HG03521 (cell line): ENCODE results near the gene PSMC1.

ENCODE experiments used
- ATAC-seq: cut with Tn5 transposase; IDR thresholded peaks from one replicate; pipeline ENCODE4 v1.9.1; 2021; ENCODE audit warnings: mild to moderate bottlenecking, moderate library complexity; ENCODE audit not compliant: unreplicated experiment

PSMC1 gene

DNA sequence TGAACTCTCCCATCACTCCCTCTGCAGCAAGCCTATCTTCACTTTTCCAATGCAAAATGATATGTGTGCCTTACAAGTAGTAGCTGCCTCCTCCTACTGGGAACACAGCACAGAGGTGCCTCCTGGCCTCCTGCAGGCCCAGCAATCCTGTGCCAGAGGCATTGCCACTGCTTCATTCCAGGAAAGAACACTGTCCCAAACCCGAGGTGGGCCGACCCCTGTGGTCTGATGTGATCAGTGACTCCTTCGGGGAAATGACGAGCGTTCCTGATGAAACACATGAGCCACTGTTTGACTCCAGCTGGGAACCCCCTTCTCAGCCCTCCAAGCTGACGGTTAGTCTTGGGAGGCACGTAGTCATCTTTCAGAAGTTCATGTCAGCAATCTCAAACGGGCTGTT lies 19.5 kb downstream of the PSMC1 start:
- no peak for ATAC-seq

DNA sequence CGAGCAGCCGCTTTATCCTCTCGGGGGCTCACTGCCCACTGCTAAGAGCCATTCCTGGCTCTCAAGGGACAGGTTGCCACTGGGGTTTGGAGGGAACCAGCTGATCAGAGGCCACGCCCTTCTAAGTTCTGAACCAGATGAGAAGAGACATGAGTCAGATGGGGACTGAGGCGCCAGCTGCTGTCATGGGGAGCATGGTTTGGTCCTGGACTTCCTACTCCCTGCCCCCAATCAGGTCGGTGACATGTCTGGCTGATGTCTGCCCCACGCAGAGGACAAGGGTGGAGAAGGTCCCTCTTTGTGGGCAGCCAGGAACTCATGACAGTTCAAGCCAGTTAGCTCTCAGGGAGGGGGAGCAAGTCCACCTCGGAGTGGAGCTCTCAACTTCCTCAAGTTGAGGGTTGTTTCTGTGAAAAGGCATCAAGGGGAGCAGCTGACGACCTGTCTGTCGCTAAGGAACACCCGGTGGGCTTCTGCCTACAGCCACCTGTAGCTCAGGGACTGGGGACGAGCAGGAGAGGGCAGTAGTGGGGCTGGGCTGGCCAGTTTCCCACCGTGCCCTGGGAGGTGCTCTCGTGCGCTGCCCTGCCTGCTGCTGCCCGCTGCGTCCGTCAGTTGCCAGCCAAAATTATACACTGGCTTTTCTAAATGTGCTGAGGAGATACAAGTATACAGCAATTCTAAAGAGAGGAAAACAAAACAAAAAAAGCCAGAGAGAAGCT lies 20.5 kb downstream of the PSMC1 start:
- ATAC-seq, result no peak

DNA sequence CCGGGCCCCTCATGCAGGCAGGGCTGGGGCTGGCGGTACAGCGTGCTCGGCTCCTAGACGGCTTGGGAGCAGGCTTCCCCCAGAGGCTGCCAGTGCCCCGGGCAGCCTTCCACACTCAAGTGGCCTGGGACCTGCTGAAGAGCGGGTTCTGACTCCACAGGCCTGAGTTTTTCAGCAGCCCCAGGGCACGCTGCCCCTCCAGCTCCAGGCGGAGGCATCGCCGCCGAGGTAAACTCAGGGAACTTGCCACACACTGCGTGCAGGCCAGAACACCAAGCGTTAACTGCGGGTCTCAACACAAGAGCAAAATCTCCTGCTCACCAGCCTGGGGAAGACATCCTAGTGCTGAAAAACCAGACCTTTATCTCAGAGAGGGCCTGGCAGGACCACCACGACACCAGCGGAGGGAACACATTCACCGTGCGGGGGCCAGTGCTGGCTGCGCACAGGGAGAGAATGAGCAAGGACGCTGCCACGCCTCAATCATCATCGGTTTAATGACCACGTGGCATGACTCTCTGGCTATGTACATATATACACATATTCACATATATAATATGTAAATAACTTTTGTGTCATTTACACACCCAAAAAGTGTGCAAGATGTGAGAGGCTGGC lies 21.3 kb downstream of the PSMC1 start:
- ATAC-seq, result no peak

DNA sequence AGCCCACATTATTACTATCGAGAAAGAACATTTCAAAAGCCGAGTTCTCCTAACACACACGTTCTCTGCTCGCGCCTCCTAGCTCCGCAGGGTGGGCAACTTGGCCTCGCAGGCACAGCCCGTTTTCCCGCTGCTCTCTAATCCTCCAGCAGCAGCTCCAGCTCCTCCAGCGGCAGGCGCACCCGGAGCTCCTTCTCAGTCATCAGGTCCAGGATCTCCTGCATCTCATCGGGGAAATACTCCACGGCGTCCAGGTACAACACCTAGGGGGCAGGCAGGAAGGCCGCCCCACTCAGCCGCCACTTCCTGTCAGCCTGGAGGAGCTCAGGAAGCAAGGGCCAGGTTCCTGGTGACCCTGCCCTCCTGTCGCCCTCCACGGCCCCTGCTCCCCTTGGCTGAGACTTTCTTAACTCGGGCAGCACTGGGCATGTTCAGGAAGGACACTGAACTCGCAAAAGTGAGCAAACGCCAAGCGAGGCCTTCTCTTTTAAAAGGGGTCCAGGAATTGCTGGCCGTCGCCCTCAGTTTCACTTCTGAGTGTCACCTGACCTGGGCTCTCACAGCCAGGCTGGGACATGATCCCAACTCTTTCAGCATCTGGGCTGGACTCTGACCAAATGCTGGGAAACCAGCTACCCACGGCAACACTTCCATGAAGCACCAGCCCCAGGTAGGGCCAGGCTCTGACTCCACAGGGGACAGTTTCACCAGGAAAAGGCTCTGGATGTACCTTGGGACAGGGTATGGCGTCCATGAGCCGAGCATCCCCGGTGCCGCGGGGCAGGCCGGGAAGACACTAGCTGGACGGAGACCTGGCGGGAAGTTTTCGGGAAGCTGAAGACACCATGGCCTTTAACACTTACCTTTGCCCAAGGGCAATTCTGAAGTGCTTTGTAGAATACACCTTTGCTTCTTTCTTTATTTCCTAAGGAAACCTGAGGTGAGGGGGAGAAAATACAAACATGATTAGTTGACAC lies 22.1 kb downstream of the PSMC1 start:
- ATAC-seq, result no peak

DNA sequence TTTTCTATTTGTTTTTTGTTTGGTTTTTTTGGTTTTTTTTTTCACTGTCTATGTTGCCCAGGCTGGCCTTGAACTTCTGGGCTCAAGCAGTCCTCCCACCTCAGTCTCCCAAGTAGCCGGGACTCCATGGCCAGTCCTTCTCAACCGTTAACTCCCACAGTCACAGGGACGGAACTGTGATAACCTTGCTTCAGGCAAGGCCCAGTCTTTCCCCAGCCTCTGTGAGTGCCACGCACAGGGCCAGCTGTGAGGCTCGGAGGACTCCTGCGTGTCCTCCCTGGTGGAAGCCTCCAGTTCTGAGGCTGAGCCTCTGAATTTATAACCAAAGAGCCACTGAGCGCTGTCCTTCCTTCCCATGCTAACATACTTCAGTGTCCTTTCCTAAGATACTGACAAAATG lies 23.7 kb downstream of the PSMC1 start:
- ATAC-seq, result no peak

DNA sequence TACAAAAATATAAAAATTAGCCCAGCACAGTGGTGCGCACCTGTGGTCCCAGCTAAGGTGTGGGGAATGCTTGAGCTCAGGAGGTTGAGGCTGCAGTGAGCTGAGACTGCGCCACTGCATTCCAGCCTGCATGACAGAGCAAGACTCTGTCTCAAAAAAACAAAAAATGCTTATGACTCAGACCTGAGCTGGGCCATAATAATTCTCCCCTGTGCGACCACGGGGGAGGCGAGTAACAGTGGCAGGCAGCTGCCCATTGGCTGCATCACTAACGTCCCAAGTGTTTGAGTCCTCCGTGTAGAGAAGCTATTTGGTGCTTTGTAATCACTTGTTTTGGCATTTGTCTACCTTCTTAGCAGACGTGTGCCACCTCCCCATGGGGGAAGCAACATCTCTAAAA lies 24.9 kb downstream of the PSMC1 start:
- no peak for ATAC-seq

DNA sequence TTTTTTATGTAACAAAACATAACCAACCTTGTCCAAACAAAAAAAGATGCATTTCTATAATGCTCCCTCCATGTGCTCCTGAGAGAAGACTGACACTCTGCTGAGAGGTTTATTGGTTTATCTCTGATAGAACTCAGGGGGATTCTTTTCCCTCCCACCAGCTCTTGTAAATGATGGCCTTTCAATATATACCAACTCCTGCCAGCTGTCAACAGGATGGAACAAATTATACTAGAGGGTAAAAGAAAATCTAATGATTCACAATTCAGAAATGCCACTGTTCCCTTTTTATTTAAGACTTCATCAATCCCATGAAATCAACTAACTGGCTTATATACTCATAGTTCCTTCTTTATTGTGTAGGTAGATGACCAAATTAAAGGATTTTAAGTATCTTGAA lies 25.4 kb downstream of the PSMC1 start:
- no peak for ATAC-seq

DNA sequence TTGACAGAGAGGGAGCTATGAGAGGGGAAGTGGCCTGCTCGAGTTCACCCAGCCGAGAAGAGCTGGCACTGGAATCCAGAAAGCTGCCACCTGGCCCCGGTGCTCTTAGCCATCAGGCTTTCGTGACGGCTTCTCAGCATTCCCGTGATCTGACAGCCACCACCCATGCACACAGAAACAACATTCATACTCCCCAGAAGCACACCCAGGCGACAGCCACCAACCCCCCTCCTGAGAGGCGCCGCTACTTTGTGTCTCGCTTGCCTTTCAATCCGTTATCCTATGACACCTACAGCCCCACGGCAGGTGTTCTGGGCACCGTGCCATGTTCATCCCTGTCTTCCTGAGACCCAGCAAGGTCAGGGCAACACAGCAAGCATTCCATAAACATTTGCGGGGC lies 31.4 kb downstream of the PSMC1 start:
- ATAC-seq, result no peak

DNA sequence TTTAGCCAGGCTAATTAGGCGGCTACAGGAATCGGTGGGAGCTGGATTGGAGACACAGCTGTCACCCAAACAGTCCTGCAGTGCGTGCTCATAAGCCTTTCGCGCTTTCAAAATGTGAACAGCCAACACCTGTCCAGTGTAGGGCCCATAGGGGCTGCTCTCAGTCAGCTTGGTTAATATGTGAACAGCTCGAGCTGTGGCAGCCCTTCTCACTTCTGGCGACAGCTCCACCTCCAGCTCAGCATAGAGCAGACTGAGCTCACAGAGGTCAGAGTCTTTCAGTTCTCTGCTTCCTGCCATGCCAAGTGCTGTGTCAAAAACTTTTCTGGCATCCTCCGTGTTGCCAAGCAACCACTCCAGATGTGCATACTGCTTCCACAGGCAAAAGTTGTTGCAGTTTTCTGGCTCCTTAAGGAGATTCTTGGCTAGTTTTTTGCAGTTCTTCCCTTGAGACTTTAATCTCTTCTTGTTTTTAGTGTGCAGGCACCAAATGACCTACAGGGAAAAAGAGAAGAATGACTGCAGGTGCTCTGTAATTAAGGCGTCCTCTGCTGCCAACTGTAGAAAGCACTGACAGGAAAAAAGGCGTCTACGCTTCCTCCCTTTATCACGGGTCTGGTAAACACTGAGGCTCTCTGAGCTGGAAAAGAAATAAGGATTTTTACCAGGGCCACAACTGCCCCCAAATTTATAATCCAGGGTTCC lies 32.5 kb downstream of the PSMC1 start:
- ATAC-seq, result no peak

DNA sequence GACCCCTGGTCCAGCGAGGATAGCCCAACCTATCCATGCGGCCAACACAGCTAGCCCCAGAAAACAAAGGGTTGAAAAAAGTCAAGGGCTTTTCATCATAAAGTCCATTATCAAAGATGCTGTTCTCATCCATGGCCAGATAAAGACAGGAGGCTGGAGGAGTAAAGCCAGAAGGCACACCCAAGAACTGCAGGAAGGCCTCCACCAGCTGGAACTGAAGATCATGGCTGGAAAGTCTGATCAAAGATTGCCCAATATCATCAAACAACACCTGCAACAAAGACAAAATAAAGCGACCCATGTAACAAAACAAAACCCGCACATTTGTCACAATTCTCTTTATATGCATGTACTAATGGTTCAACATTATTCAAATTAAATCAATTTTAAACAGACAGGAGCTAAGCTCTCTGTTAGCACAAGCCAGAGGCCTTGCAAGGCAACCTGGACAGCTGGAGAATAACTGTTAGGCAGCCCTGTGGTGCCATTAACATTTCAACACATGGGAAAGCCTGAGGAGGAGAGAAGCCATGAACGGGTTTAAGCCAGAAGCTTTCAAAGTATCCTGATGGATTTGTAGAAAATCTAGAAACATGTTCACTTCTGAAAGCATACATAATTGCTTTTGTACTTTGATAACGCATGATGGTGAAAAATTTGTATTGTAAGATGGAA lies 34.1 kb downstream of the PSMC1 start:
- ATAC-seq, result no peak

DNA sequence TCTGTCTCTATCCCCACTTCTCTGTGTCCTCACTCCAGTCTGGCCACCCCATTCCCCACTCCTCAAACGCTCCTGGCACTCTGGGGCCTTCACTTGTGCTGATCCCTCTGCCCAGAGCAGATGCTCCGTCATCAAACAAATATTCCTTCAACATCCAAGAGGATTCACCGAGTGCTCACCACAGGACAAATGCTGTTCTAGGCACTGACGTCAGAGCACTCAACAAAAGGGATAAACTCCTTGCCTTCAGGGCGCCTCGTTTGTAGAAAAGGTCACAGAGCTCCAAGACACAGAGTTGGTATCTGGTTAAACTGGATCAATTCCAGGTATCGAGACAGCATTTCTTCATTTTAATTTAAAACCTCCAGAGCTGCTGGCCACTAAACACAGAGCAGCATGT lies 35.3 kb downstream of the PSMC1 start:
- ATAC-seq, result no peak

DNA sequence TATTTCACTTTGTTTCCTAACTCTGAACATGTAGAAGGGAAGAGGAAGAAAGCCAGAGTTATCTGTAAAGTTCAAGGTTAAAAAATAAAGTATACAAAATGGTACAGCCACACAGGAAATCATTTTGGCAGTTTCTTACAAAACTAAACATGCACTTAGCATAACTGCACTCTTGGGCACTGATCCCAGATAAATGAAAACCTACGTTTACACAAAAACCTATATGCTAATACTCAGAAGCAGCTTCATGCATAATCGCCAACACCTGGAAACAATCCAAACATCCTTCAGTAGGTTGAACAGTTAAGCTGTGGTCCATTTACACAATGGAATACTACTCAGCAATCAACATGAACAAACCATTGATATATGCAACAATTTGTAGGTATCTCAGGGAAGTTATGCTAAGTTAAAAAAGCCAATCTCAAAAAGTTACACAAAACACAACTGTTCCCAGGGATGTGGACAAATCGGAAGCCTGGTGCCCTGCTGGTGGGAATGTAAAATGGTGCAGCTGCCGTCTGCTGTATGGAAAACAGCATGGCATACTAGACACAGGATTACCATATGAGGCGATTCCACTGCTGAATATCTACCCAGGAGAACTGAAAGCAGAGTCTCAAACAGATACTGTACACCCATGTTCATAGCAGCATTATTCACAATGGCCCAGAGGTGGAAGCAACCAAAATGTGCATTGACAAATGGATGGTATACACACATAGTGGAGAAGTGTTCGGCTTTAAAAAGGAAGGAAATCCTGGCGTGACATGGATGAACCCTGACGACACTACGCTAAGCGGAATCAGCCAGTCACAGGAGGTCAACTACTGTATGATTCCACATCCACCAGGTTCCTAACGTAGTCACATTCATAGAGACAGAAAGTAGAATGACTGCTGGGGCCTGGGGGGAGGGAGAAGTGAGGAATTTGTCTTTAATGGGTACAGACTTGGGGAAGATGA lies 37.7 kb downstream of the PSMC1 start:
- no peak for ATAC-seq

DNA sequence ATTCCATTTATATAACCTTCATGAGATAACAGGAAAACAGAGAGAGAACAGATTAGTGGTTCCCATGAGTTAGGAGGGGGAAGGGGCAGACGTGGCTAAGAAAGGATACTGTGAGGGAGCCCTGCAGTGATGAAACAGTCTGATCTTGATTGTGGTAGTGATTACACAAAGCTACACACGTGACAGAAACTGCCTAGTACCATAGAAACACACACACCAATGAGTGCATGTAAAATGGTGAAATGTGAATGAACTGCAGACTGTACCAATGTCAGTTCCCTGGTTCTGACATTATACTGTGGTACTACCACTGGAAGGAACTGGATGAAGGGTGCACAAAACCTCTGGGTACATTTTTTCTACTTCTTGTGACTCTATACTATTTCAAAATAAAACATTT lies 38.5 kb downstream of the PSMC1 start:
- ATAC-seq, result no peak

DNA sequence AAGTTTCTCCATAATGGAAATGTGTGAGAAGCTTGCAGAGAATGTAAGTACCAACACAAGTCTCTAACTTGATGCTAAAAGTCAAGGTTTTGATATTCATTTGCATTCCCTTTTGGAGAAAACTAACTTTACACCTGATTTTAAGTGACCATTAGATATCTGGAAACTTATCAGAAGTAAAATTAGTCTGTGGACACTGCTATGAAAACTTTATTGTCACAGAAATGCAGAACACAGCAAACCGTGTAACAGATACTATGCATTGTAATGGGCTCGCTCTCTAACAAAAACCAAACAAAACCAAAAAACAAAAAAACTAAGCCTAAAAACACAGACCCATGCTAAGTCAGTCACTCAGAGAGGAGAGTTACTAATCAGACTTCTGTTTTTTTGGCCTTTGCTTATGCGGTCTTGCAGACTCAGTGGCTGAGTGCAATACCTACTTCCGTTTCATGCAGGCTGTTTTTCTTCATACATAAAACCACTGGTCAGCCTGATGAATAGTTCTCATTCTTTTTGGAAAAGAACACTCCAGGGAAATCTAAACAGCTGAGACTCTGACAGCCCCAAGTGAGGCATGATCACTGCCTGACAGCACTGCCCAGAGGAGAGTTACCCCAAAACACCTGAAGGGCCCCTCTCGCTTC lies 39.6 kb downstream of the PSMC1 start:
- no peak for ATAC-seq

DNA sequence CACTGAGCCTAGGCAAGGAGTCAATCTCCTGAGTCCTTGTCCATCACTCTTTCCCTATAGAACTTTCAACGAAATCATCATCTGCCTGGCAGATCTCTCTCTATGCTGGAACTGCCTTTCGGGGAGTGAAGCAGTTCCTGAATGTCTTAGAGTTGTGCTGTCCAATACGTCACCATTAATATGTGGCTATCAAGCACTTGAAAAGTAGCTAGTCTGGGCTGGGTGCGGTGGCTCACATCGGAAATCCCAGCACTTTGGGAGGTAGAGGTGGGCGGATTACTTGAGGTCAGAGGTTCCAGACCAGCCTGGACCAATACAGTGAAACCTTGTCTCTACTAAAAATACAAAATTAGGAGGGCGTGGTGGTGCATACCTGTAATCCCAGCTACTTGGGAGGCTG lies 40.3 kb downstream of the PSMC1 start:
- no peak for ATAC-seq

DNA sequence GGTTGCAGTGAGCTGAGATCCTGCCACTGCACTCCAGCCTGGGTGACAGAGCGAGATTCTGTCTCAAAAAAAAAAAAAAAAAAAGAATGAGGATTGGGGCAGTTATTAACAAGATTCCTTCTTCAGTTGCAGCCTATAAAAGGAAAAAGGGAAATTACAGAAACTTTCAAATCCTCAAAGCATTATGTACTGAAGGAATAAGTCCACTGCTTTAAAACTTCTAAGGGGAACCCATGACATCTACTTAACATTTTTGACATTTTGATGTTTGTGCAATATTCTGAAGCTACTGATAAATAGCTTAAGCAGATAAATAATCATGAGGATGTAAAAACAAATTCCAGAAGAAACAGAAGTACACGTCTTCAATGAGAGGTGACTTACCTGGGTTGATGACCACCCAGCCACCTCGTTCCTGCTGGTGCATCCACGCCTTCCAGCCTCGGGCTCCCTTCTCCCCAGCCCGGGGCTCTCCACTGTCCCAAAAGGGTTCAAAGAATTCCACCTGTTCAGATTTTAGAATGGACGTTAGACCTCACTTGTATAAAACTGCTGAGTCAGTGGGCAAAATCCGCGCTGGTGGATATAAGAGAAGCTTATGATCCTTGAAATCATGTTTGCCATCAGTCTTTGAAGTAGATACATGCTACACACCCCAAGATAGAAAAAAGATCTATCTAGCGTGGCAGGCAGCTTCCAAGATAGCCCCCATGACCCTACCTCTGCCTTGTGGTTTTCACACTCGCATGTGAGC lies 41.7 kb downstream of the PSMC1 start:
- ATAC-seq, result no peak

DNA sequence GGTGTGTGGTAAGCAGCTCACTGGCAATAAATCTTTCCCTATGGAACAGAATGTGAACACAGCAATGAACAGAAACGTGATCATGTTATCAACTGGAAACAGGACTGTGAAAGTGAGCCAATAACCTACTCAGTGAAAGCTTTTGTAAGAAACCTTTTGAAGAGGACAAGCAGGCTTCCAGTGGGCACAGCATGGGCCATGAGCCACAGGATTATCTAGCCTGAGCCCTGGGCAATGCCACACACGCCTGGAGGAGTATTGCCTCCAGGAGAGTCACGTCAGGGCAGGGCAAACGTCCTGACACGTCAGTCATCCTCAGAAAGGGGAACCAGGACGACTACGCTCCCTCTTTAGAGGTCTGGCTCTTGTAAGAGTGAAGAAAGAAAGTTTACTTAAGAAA lies 43.1 kb downstream of the PSMC1 start:
- no peak for ATAC-seq

DNA sequence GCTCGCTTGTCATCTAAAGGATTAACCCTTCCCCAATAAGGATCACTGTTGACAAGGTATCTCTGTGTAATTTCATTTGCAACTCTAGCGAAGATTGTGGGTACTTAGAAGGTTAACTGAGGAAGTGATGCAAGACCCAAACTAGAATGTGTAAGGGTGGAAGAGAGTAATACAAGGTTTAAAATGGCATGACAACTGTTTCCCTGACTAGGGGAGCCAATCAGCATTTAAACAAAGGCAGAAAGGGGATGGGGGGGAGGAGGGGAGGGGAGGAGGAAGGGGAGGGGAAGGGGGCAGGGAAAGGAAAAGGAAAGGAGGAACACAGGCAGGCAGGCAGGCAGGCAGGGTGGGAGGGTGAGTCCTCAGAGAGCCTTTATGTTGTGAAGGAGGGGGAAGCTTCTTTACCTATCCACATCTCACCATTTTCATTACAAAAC lies 44.3 kb downstream of the PSMC1 start:
- no peak for ATAC-seq
